Mammary epithelial cell (primary cell): ENCODE measurements around the gene MEOX1.

Experiments used
- EZH2 ChIP-seq: IDR thresholded peaks from 2 replicates; pipeline ENCODE4 v1.6.1; 2012; ENCODE audit warnings: low read length, inconsistent platforms, borderline replicate concordance
- TF ChIP-seq, protein P1 (sequence below), 2 donors: IDR thresholded peaks in 1 of 2; conservative IDR thresholded peaks in 1 of 2; 2 replicates each; pipeline ENCODE4 v1.5.1; 2011 to 2012; ENCODE audit warnings: inconsistent platforms in 2 of 2, low read length in 2 of 2, mild to moderate bottlenecking in 2 of 2, control low read depth in 1 of 2, low read depth in 1 of 2; ENCODE audit not compliant: insufficient read depth in 1 of 2; ENCODE audit errors: extremely low read depth in 1 of 2

GRCh38 chr17:43599835-43600234 lies 61.9 kb downstream of the MEOX1 start:
- TF ChIP-seq, protein P1, sequence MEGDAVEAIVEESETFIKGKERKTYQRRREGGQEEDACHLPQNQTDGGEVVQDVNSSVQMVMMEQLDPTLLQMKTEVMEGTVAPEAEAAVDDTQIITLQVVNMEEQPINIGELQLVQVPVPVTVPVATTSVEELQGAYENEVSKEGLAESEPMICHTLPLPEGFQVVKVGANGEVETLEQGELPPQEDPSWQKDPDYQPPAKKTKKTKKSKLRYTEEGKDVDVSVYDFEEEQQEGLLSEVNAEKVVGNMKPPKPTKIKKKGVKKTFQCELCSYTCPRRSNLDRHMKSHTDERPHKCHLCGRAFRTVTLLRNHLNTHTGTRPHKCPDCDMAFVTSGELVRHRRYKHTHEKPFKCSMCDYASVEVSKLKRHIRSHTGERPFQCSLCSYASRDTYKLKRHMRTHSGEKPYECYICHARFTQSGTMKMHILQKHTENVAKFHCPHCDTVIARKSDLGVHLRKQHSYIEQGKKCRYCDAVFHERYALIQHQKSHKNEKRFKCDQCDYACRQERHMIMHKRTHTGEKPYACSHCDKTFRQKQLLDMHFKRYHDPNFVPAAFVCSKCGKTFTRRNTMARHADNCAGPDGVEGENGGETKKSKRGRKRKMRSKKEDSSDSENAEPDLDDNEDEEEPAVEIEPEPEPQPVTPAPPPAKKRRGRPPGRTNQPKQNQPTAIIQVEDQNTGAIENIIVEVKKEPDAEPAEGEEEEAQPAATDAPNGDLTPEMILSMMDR (conservative IDR thresholded peaks at IDR 0.05 in 1 of 2, IDR thresholded peaks at IDR 0.05 in 1 of 2; ENCODE audit: extremely low read depth in 1 of 2, insufficient read depth in 1 of 2, low read depth in 1 of 2, low read length in 2 of 2): no peak
- no peak for TF ChIP-seq EZH2
